HL-60/S4 treated with retinoic acid at 250 ng/mL for 4 days and 3 days (cell line): ENCODE results near the gene TUT4.

ENCODE experiments used
- in situ Hi-C: fragments of 300-500 bp; cut with MboI; formaldehyde crosslinking; loops from 2 replicates; pipeline ENCODE4 v1.7.0; 2022; ENCODE audit warnings: low sequenced_read_pairs

TUT4 gene

DNA sequence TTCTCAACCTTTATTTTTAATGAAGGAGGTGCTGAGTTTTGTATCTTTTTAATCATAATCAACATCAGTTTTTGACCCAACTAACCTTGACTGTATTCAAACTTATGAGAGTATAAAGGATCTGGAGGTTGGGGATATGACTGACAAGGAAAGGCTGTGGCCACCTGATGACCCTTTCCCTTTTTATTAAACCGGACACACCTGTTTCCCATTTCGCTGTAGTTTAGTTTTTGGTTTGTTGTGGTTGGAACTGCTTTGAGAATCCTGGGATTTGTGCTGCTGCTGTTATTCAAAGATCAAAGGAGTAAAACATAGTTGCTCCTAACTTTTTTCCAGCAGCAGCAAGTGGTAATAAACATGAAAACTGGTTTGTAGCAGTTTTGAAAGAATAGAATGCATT, 136.1 kb downstream of the TUT4 start:
- in situ Hi-C loops, result no loop called here

DNA sequence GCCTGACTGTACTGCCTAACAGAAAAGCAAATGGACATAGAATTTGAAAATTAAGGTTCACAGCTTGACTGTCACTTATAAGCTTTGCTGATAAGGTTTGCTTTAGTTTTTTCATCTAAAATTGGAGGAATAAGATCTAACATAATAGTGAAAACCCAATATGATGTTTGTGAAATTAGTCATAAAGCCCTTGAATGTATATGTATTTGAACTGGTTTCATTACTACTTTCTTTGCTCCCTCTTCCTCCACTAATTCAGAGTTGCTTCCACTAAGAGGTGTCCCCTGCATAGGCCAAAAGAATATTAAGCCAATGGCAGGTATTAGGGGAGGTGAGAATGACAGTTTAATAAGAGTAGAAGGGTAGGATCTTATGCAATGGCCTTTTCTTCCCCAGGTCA, 137.9 kb downstream of the TUT4 start:
- in situ Hi-C loops, result no loop called here

DNA sequence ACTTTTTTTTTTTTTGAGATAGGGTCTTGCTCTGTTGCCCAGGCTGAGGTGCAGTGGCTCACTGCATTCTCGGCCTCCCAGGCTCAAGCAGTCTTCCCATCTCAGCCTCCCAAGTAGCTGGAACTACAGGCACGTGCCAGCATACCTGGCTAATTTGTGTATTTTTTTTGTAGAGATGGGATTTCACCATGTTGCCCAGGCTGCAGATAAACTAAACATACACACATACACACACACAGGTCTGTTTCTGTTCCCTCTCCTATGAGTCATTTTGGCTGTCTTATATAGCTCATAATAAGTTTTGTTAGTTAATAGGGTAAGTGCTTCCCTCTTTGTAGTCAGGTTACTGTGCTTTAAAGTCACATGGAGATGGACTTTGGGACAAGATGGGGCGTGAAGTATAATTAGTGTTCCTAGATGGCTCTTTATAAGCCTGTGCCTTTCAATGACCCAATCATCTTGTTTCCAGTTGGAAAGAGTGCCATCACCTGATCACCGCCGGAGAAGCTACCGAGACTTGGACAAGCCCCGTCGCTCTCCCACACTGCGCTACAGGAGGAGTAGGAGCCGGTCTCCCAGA, 139.4 kb downstream of the TUT4 start:
- in situ Hi-C loops, result no loop called here

DNA sequence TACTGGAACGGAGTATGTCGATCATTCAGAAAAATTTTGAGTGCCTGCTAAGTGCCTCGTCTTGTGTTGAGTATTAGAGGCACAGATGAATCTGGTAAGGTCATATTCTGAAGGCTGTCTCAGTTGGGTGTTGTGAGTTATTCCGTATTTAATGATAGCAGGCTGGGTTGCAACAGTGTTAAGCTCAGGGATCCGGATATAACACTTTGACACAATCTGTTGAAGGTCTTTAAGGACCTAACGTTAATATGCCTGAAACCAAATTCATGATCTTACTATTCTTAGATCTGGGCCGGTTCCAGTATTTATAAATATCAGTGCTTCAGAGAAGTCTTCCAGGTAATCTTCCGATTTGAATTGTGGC, 147.9 kb downstream of the TUT4 start:
- in situ Hi-C loops, result no loop called here

DNA sequence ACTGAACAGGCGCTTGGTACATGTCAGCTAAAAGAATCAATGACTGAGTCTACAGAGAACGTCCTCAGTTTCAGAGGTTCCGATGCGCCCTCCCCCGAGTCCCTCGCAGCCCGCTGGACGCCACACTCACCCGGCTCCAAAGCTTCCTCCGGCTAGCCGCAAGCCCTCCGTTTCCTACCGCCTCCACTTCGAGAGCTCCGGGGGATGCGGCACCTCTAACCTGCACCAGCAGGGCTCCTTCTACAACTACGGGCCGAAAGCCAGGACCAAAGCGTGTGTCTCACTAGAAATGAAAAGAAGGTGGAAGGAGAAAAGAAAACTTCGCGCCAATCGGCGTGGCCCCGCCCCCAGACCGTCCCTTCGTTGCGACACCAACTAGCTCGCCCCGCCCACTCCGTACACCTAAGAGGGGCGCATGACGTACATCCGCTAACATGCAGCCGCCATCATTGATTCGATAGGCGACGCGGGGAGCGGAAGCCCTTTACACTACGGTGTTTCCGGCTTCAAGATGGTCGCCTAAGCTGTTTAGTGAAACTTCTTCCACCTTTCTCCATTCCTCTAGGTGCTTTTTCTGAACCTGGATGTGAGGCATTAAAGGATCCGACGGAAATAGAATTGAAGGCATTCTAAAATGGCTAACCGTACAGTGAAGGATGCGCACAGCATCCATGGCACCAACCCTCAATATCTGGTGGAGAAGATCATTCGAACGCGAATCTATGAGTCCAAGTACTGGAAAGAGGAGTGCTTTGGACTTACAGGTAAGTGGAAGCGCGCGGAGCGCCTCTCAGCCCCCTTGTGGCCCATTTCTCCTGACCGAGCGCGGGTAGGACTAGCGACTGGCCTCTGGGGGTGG, 148.5 kb downstream of the TUT4 start, which contains the start of the genes ORC1 and PRPF38A:
TSS of gene ORC1 (minus strand) at position 308 of the 859 bp plus-strand sequence. CDS start 2,200 bp downstream, outside the sequence.
TSS of gene PRPF38A (plus strand) at position 487 of the 859 bp plus-strand sequence. CDS start at position 635, 148 bp downstream.
- in situ Hi-C loops, result no loop called here

DNA sequence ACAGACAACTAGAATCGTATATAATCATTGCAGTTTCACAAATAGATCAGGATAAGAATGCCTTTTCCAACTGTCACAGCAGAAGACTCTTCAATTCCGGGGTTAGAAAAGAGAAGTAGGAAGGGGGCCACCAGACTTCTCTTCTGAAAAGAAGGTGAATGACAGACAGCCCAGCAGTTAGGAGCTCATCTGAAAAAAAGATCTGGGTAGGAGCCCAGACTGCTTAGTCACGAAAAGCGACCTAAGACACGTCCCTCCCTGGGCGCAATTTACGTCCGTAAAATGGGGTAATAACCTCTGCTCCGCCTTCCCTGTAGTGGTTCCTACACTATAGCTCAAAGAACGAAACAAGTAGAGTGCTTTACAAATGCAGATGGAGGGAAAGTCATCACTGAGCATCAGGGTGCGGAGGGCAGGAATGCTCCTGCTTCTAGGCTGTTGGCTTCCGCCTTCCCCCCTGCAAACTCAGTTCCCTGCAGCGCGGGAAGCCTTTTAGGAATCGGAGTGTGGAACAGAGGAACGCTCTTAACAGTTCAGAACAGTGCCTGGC, 149.3 kb downstream of the TUT4 start:
- in situ Hi-C loops, result no loop called here

DNA sequence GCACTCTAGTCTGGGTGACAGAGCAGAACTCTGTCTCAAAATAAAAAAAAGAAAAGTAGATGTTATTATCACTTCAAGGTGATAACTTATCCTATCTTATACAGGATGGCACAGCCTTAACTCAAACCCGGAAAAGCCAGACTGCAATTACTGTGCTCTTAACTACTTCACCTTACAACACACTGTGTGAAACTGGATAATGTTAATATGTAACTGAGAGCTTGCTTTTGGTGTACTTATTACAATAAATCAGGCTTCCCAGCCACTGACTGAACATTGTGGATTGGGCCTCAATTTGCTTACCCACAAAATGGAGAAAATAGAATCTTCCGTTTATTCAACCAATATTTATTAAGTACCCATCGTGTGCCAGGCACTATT, 150.0 kb downstream of the TUT4 start:
- in situ Hi-C loops, result no loop called here

DNA sequence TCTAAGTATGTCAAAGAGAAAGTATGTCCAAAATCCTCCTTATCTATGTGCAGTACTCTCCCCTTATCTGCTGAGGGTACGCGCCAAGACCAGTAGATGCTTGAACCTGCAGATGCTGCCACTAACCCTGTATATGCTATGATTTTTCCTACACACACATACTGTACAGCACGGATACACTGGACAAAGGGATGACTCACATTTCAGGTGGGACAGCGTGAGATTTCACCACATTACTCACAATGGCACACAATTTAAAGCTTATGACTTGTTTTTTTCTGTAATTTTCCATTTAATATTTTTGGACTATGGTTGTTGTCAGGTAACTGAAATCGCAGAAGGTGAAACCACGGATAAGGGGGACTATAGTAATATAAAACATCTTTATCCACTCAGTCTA, 152.8 kb downstream of the TUT4 start:
- in situ Hi-C loops, result no loop called here

DNA sequence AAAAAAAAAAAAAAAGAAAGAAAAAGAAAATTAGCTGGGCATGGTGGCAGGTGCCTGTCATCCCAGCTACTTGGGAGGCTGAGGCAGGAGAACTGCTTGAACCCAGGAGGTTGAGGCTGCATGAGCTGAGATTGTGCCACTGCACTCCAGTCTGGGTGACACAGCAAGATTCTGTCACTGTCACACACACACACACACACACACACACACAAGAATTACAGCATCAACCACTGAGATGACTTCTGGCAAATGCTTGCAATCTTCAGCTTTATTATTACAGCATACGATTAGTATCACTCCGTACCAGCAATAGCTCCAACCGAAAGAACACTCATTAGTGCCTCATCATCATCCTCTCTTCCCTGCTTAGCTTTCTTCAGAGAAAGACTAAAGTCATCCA, 153.3 kb downstream of the TUT4 start:
- in situ Hi-C loops, result no loop called here

DNA sequence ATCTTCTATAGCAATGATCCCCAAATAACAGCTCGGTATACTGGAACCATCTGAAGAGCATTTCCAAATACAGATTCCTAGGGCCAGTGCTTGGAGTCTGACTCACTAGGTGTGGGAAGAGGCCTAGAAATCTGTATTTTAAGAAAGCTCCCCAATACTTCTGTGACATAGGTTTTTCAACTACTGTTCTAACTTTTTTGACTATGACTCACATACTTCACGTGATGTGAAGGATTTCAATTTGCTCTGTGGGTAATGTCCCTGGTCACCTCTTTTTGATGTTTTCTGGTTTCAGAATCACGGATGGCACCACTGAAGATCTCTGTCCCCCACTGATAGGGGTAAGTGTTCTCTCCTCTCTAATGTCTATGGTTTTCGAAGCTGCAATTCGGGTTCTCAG, 159.7 kb downstream of the TUT4 start:
- in situ Hi-C loops, result no loop called here

DNA sequence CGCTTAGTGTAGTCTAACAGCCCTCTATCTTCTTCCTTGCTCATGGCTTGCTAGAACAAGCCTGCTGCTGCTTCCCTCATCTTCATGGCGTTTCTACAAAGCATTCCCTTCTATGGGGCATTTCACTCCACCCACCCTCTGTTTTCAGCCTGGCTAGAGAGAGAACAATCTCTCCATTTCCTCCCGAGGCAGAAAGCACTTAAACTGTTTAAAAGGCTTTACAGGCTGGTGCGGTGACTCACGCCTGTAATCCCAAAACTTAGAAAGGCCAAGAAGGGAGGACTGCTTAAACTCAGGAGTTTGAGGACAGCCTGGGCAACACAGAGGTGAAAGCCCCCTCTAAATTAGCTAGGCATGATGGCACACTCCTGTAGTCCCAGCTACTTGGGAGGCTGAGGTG, 166.4 kb downstream of the TUT4 start:
- in situ Hi-C loops, result no loop called here

DNA sequence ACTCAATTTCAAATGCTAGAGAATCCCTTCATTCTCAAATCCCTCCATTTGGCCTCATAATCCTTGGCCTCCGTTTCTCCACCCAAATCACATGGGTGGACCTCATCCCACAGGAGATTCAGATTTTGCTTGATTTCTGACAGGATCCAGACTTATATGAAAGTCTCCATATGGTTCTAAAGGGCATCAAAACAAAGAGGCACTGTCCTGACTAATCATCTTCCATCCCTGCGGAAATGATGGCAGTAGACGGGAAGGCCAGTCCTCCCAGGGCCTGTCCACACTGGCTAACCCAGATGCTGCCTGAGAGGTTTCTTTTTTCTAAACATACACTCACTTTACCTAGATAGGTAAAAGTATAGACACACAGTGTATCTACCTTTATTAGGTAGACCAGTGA, 167.5 kb downstream of the TUT4 start:
- in situ Hi-C loops, result no loop called here
